HG03103 (cell line): ENCODE results near the gene LAYN.

Experiments used
- ATAC-seq: cut with Tn5 transposase; IDR thresholded peaks from one replicate; pipeline ENCODE4 v1.9.1; 2021; ENCODE audit warnings: low read depth; ENCODE audit not compliant: unreplicated experiment

Gene LAYN

DNA sequence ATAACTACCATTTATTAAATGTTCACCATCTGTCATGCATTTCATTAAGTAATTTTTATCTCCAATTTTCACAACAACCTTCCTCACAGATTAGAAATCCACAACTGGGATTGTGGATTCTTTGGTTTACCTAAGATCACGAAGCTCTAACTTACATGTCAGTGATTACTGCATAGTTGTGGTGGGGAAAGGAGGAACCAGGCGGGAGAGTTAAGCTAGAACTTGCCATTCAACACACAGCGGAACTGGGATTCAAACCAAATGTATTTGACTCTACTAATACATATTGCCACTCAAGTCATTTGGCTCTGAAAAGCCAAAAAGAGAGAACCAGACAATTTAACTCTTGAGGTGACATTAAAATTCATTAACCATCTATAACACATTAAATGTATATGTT, 10.4 kb upstream of the LAYN start:
- ATAC-seq = no peak

DNA sequence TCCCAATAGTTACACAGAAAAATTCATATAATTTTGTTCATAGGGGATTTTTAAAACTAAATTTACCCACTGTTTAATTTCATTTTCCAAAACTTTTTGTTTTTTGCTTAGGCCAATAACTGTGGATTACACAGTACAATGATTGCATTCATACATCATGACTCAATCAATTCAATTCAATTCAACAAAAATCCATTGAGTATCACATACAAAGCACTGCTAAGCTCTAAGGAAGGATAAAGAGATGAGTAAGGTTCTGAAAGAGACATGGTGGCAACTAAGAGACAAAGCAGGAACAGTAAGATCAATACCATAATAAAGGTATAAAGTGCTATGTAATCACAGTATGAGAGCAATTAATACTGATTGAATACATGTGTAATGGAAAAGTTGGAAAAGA, 9.4 kb upstream of the LAYN start:
- no peak for ATAC-seq

DNA sequence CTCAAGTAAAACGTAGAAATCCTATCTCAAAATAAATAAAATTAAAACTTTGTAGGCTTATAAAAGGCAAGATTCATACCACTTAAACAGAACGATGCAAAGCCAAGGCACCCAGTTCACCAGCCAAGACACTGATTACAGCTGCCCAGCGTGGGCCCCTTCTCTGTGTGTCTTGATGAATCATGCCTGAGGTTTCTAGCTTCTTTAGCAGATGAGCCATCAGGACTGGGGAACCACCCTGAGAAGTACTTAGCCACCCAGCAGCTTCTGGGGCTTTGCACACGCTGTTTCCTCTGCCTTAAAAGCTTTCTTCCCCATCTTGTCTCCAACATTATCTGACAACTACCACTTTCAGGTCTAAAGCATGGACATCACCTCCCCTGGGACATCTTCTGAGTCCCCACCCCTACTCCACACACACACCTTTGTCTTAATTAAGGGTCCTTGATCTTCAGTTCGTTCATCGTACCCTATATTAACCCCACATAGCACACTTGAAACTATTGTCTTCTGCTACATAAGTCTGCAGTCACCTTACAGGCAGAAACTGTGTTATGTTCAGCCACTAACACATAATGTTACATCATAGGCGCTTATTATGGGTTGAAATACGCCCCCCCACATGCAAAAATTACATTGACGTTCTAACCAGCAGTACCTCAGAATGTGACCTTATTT, 8.7 kb upstream of the LAYN start:
- peak; percentile 74 for ATAC-seq

DNA sequence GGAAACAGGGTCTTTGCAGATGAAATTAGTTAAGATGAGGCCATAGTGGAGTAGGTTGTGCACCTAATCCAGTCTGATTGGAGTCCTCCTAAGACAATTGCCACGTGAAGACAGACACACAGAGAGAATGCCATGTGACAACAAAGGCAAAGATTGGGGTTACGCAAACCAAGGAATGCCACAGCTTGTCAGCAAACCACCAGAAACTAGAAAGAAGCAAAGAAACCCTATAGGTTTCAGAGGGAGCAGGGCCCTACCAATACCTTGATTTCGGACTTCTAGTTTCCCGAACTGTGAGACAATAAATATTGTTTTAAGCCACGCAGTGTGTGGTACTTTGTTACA, 8.2 kb upstream of the LAYN start:
- no peak for ATAC-seq

DNA sequence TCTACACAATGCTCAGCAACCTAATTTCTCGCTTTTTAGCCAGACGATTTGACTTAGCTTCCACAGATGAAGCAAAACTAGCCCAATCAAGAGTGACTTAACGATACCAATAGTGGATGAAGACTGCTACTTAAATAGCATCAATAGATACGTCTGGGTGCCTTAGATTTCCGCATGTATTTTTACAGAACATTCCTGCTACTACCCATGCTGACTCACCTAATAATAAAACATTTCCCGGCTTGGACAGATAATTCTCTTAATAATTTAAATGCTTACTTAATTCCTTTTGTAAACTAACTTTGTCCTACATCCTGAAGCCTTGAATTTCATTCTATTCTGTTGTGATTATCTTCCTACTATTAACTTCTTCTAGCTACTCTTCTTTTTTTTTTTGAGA, 5.2 kb upstream of the LAYN start:
- no peak for ATAC-seq

DNA sequence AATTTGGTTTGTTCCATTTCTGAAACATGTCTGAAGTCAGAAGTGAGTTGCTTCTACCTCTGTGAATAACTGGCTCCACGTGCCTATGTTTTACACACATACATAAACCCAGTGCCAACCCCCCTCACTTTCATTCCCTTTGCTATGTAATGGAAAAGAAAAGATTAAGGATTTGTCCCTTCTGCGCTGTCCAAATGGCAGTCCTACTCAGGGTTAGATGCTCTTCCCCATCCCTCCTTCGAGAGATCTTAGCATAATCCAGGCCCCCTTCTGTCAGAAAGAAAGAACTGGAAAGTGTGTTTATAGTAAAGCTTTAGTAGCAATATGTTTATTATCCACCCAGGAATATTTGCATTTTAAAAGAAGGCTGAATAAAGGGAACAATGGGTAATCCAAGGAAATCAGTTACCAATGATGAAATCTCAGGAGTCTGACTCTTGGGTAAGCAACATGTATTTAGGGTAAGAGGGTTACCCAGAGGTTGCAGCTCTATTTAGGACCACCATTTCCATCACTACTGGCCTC, 3.1 kb upstream of the LAYN start:
- no peak for ATAC-seq

DNA sequence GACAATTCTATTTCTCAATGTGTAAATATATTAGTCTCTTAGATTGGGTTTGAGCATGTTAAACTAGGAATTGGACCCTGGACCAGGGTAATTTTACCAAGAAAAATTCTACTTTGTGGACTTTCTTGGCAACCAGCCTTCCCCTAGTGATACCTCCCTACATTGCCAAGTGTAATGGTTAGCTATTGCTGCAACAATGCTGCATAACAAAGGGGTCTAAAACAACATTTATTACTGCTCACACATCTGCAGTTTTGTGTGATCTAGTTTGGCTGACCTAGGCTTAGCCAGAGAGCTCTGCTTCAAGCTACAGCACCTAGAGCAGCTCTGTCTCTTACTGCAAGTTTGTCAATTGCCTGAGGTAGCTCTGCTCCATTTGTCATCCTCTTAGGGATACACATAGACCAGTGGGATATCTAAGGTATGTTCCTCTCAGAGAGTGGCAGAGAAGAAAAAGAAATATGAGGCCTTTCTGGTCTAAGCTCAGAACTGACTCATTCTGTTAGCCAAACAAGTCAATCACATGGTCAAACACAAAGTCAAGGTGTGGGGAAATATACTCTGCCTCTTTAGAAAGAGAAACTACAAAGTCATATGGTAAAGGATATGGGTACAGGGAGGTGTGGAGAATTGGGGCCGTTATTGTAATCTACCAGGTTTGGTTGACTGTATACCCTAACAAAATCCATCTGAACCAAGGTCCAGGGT, 2.0 kb upstream of the LAYN start:
- ATAC-seq = no peak

DNA sequence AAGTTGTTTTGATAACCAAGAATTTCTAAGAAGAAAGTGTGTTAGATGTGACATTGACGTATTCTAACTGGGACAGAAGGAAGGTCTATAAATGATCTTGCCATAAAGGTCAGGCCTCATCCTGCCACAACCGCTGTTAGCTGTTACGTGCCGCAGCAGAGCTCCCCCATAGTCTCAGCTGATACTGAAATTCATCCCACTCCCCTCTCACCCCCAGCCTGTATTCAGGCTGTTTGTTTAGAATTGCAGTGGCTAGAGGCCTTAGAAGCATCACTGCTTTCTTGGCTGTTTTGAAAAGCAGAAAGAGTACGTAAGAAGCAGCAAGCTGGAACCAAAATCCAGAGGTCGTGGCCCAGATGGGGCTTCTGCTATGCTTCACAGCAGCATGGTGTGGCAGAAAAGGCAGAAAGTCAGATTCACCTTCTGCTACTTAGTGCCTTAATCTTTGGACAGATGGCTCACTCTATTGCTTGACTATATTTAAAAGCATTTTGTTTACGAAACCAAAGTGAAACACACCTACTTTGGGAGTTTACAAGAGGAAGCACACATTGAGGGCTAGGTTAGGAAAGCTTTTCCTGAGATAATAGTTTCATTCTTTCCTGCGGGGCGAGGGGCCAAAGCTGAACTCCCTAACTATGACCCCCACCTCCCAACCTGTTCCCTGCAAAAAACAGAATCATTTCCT, 950 bp upstream of the LAYN start:
- no peak for ATAC-seq

DNA sequence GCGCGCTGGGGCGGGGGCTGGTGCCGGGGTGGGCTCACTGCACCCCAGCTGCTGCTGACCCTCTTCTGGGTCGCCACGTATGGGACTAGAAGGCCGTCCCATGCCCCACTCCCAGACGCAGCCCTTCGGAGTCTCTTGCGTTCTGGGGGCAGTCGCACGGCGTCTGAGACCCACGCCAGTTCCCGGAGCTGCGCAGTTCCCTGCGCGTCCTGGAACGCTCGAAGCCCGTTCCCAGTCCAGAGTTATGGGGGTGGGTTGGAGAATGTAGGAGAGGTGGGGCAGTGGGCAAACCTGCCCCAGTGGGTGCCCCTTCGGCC, 375 bp downstream of the LAYN start:
- ATAC-seq = no peak

DNA sequence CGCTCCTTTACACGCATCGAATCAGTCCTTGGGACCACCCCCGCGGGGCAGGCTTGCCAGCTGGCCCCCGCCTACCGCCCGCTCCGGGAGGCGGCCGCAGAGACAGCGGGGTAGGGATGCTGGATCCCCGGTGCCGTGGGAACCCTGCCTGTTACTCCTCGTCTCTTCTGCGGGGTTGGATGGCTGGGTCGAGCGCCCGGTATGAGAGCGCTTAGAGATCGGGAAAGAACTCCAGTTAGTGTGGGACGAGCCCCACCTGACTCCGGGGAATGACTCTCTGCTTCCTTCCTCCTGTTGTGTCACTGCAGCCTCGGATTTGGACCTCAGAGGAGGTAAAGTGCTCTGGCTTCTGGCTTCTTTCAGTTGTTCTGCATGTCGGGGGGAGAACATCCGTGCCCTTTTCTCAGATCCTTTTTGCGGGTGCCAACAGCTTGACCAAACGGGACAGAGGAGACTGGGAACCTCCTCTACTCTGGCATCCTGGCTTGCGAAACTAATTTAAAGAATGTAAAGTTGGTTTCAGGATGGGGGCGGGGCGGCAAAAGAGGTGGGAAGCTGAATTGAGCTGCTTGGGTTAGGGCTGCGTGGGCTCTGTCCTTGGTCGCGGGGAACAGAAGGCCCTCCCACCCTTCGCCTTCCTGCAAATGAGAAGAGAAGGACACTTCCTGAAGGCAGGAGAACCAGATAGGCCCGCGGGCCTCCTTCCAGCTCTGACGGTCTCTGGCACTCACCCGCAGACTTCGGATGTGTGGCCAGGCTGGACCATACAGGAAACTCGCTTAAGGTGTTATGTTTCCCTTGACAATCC, 938 bp downstream of the LAYN start:
- no peak for ATAC-seq

DNA sequence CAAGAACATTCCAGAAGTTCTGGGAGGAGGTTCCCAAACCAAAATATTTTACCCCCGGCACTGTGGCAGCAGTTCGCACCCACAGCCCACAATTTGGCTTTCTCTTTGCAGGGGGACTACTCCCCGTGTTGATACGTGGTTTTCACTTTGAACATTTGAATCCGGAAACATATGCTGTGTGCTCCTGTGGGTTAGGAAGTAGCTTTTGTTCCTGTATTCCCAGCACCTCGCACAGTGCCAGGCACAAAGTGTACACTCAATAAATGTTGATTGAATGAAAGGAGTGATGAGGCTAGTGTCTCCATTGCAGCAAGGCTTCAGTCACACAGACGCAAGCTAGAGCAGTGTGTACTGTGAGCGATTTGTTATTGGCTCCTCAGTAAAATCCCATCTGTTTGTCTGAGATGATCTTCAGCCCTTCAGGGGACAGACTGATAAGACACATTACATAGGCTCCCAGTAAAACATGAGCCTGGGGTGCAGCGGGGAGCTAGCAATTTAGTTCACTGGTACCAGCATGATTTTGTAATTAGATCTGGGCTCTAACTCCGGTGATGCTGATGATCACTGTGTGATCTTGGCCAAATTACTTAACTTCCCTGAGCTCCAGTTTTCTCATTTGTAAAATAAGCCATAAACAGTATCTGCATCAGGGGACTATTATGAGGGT, 2.2 kb downstream of the LAYN start:
- no peak for ATAC-seq

DNA sequence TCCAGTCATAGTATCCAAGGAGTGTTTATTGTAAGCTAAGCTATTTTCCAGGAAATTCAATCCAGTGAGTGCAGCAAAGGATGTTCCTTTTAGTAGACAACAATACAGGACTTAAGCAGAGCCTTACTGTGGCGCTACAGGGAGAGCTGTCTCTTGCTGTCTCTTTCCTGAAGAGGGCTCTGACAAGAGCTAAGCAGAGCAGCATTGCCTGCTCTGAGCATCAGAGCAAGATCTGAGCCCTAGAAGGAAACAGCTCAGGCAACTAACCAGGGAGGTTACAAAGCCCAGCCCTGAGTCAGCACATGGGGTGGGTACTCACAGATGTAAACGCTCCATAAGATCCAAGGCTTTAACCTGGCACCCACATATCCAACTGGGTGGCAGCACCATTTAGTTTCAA, 8.0 kb downstream of the LAYN start:
- ATAC-seq = no peak

DNA sequence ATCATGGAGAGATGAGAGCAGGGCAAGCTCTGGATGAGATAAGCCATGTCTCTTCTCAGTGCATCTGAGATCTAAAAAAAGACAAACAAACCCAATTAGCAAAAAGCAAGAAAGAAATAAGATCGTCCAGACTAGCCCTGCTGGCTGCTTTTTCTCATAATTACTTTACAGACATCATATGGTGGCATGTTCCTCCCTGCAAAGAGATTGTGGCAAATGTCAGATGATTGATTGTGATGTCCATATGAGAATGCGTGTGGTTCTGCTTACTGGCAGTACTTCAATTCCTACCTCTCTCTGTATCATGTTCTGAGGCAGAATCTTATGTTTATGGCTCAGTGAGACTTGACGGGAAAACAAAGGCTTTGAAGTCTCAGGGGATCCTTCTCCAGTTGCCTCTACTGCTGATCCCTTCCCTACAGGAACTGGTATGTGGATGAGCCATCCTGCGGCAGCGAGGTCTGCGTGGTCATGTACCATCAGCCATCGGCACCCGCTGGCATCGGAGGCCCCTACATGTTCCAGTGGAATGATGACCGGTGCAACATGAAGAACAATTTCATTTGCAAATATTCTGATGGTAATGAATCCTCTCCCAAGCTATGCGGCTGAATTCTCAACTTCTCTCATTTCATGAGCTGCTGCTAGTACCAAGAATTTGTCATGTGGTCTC, 8.8 kb downstream of the LAYN start:
- ATAC-seq = no peak

DNA sequence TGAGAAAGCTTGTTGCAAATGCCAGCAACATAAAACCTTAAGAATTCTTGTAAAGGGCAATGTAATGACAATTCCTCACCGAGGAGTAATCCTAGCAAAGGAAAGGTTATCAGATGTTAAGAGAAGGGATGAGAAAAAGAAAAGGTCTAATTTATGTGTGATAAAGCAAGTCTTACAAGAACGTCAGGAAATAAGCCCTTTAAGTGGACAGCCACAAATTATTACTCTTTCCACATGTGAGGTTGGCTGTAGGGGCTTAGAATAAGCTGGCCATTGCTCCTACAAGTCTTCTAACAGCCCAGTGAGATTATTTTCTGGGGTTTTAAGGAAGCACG, 9.3 kb downstream of the LAYN start:
- ATAC-seq = no peak

DNA sequence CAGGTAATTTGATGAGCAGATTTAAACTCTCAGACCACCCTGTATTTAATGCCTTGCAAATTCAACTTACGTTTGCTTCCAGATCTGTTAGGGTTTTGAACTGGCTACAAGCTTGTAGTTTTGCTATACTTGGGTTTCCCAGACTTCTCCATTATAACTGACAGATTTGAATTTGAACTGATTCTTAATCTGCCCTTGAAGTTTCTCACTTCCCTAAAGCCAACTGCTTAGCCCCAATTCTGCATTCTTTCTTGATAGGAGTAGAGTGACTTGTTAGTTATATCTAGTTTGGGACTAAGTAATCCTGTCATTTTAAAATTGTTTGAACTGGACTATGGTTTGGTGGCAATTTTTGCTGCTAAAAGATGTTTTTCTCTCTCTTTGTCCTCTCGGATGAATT, 9.7 kb downstream of the LAYN start:
- ATAC-seq = no peak

DNA sequence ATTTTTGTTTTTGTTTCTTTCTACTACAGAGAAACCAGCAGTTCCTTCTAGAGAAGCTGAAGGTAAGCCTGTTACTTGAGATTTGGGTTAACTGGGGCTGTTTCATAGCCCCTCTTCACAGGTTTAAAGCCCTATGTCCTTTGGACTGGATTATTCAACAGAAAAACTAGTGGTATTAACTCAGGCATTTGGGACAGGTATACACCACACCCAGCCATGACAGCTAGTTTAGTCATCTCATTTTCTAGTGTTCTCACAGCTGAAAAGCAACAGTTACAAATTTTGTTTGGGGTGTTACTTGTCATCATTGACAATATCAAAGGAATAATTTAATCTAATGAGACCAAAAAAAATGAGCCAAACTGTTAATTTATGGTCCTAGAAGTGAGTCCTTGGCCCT, 14.0 kb downstream of the LAYN start:
- ATAC-seq = no peak

DNA sequence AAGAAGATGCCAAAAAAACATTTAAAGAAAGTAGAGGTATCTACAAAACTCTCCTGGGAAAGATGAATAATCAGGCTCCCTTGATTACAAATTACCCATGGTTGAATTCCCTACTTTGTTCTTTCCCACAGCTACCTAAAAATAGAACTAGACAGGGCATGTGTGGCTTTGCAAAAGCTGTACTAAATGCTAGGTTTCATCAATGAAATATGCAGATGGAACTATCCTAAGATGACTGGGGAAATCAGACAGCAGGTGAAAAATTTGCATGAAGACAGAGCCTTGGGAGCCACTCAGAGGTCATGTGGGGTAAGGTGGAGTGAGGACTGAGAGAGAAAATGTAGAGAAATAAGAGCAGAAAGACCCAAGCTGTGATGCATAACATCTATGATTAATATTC, 14.7 kb downstream of the LAYN start:
- no peak for ATAC-seq

DNA sequence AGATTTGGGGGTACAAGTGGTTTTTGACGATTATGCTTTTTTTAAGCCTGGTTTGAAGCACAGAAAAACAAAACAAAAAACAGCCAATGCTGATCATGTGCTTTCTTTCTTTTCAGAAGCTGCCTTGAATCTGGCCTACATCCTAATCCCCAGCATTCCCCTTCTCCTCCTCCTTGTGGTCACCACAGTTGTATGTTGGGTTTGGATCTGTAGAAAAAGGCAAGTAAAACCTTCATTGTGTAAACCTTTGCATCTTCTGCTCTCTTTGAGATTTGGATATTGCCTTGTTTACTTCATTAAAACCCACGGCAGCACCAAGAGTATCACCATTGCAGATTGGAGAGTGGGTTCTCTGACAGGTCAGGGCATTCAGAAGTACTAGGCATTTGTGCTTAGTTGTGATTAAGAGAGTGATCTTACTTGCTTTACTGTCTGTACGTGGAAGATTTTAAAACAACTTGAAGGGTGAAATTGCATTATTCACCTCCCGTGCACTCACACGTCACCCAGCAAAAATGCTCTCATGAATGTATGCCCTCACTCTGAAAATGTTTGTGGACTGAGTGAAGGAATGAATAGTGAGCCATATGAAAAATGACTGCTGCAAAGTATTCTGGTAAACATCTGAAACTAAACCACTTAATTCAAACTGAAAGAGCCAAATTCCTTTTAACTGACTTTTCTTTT, 17.0 kb downstream of the LAYN start:
- ATAC-seq = no peak

DNA sequence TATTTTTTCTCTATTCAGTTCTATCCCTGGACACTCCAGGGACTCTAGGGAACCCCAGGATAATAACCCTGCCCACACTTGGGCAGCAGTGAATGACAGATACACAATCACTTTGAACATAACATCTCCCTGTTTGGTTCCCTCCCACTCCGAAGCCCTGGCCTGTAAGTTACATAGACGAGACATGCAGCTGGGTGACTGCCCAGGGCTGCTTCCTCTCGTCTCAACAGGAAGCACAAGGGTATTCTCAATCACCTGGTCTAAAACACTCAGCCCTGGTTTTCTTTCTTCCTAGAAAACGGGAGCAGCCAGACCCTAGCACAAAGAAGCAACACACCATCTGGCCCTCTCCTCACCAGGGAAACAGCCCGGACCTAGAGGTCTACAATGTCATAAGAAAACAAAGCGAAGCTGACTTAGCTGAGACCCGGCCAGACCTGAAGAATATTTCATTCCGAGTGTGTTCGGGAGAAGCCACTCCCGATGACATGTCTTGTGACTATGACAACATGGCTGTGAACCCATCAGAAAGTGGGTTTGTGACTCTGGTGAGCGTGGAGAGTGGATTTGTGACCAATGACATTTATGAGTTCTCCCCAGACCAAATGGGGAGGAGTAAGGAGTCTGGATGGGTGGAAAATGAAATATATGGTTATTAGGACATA, 19.4 kb downstream of the LAYN start:
- no peak for ATAC-seq
